ENCODE results near the gene IL32.

Gene IL32, protein sequence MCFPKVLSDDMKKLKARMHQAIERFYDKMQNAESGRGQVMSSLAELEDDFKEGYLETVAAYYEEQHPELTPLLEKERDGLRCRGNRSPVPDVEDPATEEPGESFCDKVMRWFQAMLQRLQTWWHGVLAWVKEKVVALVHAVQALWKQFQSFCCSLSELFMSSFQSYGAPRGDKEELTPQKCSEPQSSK

DNA sequence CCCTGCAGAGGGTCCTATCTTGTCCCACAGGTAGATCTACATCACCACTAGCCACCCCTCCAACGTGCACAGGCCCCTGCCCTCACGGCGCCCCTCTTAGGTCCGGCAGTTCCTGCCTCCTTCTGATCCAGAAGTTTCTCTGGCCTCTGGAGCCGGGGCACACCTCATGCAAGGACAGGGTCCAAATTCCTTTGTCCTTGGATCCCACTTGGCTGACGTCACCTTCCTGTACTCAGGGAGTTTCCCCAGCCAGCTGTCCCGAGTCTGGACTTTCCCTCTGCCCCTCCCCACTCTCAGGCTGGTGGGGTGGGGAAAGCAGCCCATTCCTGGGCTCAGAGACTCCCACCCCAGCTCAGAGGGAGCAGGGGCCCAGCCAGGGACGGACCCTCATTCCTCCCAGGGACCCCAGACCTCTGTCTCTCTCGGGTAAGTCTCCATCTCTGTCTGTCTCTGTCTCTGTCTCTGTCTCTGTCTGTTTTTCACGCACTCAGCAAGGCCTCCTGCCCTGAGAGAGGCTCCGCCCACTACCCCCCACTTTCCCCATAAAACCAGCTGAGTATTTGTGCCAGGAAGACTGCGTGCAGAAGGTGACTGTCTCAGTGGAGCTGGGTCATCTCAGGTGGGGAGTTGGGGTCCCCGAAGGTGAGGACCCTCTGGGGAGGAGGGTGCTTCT, at the start of gene IL32:
TSS of gene IL32 (plus strand) at position 572 of the 673 bp plus-strand sequence. CDS start 172 bp downstream, outside the sequence.
- in situ Hi-C loops (cut with HindIII; ENCODE audit: low sequenced_read_pairs), result no loop called here

DNA sequence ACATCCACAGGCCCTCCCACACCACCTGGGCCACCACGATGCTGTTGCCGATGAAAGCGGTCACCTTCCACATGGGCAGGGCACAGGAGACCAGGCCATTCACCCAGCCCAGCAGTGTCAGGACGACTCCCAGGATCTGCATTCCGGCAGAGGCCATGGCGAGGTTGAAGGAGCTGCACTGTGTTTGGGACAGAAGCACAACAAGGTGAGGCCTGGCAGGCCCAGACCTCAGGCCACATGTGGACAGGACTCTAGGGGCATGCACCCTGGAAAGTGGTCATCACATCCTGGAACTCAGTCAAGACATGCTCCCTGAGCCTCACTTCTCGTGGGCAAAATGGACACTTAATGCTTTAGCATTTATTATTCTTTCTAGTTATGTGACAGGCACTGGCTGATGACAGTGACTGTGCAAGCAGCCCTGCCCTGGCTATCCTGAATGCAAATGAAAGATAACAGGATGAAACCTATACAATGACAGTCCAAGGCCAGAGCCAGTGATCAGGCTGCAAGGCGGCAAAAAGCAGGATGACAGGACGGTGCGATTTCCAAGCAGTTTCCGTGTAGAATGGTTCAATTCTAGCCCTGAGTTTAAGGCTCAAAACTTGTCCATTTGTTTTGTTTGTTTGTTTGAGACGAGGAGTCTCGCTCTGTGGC, 49.4 kb upstream of the IL32 start:
- in situ Hi-C loops (cut with HindIII; ENCODE audit: low sequenced_read_pairs), result no loop called here

DNA sequence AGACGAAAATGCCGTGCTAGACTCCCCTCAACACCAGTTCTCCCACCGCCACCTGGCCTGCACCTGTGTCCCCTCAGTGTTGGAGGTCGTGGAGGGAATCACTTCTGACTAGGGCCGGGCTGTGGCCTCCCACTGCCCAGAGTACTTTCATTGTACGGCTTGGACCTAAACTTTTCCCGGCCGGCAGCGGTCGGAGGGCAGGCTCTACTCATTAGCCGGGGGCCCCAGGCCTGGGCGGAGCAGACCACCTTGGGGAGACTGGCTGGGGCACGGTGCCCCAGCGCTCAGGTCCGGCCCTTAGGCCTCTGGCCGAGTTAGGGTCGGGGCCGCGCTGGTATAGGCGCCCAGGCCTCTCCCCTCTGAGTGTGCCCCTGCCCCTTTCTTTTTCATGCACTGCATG, 48.1 kb upstream of the IL32 start:
- in situ Hi-C loops (cut with HindIII; ENCODE audit: low sequenced_read_pairs), result no loop called here

DNA sequence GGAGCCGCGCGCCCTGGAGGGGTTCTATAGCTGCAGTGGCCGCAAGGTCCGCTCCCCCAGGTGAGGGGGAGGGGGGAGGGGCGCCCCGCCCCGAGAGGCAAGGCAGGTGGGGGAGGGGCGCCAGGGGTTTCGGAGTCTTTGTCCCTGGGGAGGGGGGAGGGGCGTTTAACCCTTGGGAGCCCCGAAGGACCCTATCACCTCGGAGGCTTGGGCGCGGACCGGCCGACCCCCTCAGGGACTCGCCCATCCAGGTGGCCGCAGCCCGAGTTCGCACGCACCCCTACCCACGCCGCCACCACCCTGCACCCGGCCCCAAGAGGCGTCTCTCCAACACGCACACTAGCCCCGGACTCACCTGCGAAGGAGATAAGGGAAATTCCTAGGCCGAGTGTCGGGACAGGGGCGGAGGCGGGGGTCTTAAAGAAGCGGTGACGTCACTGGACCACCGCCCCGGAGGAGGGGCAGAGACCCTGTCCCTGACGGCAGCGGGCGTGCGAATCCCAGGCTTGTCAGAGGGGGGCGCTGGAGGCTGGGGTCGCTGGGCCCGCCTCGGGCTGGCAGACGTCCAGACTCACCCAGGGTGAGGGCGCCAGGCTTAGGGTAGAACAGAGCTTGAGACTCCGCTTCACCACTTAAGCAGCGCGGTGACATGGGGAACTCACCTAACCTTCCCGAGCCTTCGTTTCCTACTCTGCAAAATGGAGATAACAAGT, 47.5 kb upstream of the IL32 start, which contains the start of gene CLDN6:
TSS of gene CLDN6 (minus strand) at position 390 of the 713 bp plus-strand sequence. CDS start 2,162 bp downstream, outside the sequence.
- in situ Hi-C loops (cut with HindIII; ENCODE audit: low sequenced_read_pairs), result no loop called here

DNA sequence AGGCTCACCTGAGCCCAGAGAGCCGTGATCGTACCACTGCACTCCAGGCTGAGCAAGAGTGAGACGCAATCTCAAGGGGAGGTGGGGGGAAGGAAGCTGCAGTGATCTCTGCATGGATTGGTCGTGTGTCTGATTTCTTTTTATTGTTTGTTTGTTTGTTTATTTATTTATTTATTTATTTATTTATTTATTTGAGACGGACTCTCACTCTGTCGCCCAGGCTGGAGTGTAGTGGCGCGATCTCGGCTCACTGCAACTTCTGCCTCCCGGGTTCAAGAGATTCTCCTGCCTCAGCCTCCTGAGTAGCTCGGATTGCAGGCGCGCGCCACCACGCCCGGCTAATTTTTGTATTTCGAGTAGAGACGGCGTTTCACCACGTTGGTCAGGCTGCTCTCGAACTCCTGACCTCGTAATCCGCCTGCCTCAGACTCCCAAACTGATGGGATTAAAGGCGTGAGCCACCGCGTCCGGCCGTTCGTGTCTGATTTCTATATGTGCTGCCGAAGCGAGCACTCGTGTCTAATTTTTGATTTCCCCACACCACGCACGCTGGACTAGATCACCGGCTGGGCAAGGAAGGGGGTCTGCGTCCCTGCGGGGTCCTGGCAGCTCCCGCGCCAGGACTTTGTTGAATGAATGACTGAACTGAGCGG, 45.7 kb upstream of the IL32 start:
- in situ Hi-C loops (cut with HindIII; ENCODE audit: low sequenced_read_pairs), result no loop called here

DNA sequence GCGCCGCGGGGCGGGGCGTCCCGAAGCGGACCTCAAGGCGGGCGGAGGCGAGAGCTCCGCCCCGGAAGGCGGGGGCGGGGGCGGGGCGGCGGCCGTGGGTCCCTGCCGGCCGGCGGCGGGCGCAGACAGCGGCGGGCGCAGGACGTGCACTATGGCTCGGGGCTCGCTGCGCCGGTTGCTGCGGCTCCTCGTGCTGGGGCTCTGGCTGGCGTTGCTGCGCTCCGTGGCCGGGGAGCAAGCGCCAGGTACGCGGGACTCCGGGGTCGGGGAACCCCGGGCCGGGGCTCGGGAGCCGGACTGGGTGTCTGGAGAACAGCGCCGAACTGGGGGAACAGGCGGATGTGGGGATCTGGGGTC, 45.2 kb upstream of the IL32 start, which contains the start of gene TNFRSF12A:
TSS of gene TNFRSF12A (plus strand) at position 122 of the 357 bp plus-strand sequence. CDS start at position 152, 30 bp downstream.
- in situ Hi-C loops (cut with HindIII; ENCODE audit: low sequenced_read_pairs), result no loop called here

DNA sequence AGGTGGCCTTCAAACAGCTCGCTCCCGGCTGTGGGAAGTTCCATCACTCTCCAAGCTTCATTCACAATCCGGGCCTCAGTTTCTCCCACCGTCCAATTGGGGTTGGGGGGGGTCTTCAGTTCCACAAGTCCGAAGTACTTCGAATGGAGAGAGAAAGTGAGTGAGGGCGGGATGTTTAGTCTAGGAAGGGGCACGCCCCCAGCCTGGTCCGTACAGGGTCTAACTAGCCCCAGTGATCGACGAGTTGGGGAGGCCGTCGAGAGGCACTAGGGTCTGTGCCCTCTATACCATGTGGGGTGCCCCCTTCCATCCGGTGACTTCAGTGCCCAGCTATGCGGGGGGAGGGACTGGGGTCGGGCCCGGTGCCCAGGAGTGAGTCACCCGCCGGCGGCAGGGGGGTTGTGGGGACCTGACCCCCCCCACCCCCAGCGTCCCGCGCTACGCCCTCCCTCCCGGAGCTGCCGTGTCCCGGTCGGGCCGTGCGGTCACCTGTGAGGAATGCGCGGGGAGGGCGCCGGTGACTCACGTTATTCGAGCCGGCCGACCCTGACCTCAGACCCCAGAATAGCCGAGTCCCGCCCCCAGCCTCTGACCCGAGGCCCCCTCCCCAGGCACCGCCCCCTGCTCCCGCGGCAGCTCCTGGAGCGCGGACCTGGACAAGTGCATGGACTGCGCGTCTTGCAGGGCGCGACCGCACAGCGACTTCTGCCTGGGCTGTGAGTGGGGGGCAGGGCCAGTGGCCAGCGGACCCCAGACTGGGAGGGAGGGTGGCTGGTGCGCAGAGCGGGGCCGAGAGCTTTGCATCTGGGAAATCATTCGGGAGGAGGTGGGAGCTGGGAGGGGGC, 44.6 kb upstream of the IL32 start:
- in situ Hi-C loops (cut with HindIII; ENCODE audit: low sequenced_read_pairs), result no loop called here

DNA sequence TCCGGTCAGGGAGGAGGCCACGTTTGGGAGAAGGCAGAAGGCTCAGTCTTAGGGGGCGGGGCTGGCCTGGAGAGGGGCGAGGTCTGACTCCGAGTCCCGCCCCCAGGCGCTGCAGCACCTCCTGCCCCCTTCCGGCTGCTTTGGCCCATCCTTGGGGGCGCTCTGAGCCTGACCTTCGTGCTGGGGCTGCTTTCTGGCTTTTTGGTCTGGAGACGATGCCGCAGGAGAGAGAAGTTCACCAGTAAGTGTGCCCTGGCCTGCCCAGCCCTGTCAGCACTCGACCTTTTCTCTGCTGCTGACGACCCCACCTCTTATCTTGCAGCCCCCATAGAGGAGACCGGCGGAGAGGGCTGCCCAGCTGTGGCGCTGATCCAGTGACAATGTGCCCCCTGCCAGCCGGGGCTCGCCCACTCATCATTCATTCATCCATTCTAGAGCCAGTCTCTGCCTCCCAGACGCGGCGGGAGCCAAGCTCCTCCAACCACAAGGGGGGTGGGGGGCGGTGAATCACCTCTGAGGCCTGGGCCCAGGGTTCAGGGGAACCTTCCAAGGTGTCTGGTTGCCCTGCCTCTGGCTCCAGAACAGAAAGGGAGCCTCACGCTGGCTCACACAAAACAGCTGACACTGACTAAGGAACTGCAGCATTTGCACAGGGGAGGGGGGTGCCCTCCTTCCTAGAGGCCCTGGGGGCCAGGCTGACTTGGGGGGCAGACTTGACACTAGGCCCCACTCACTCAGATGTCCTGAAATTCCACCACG, 43.8 kb upstream of the IL32 start:
- in situ Hi-C loops (cut with HindIII; ENCODE audit: low sequenced_read_pairs), result no loop called here

DNA sequence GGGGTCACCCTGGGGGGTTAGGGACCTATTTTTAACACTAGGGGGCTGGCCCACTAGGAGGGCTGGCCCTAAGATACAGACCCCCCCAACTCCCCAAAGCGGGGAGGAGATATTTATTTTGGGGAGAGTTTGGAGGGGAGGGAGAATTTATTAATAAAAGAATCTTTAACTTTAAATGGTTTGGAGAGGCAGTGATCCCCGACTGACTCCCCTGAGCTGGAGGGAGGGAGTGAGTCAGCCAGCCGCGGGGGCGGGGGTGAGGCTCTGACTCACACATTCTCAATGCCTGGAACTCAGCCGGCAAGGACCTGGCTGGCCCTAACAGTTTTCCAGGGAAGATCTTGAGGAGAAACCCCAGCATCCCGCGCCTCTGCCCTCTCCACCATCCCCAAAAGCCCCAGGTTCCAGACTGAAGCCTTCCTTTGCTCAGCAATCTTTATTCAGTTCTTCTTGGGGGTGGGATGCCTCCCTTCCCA, 43.2 kb upstream of the IL32 start:
- in situ Hi-C loops (cut with HindIII; ENCODE audit: low sequenced_read_pairs), result no loop called here

DNA sequence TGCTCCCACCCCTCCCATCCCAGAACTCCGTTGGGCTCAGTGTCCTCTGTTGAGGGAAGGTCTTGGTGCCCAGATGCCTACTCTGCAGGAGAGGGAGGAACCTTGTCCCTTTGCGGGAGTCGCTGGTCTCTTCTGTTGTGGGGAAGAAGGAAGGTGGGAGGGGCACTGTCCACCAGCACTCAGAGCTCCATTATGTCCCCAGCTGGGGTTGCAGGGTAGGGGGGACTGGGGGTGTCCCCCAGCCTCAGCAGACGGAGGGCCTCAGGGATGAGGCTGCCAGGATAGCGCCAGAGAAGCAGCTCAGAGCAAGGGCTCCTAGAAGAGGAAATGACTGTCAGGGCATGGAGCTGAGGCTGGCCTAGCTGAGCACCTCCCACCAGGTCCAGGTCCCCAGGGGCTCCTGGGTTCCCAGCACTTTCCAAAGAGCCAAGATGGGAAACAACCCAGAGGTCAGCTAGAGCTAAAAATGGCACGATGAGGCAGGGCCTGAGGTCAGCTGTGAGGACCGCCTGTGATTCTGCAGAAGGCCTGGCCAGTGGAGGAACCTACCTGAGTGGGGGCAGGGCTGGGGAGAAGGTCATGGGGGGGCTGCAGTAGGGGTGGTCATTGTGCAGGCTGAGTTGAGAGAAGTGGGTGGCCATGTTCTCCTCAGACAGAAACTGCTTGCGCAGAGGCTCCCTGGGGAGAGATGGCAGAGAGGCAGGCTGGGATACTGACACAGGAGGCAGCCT, 42.6 kb upstream of the IL32 start:
- in situ Hi-C loops (cut with HindIII; ENCODE audit: low sequenced_read_pairs), result no loop called here

DNA sequence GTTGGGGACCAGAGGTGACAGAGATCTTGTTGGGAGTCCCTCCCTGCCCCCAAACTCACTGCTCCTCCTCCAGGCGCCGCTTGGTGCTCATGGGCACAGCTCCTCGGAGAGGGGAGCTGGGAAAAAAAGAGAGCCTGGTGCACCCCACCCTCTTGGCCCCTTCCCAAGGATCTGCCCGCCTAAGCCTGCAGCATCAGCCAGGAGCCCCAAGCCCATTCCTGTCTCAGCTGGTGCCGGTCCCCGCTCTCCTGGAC, 42.1 kb upstream of the IL32 start:
- in situ Hi-C loops (cut with HindIII; ENCODE audit: low sequenced_read_pairs), result no loop called here

DNA sequence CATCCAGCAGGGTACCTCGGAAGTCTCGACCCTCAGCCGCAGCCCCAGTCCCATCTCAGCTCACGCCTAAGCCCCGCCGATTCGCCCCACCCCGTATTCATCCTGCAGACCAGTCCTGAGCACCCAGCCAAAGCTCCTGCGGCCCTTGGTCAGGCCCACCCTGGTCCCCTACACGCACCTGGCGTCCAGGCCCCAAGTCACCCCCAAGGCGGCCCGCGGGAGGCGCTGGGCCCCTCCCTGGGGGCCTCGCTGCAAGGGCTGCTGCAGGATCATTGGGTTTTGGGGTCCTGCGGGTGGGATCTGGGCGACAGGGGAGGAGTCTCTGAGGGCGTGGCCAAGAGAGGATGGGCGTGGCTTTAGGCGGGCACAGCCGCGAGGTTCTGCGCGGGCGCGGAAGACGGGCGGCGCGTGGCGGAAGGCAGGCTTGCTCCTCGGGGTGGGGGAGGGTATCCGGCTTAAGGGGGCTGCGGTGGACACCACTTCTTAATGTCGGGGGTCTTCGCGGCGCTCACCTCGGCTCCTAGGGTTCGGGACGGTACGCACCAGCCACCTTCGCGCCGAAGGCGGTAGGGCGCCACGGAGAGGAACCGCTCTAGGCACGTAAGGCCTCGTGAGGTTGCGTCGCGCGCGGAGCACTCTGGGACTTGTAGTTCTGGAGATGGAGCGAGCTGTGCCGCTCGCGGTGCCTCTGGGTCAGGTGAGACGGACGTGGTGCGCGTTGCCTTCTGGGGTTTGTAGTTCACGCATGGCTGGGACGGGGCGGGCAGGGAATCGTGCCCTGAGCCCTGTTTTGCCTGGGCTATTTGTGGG, 41.6 kb upstream of the IL32 start, which contains the start of the genes HCFC1R1 and THOC6:
TSS of gene HCFC1R1 (minus strand) at position 274 of the 810 bp plus-strand sequence. CDS start at position 273, 1 bp downstream.
TSS of gene THOC6 (plus strand) at position 367 of the 810 bp plus-strand sequence. CDS start at position 659, 292 bp downstream.
- in situ Hi-C loops (cut with HindIII; ENCODE audit: low sequenced_read_pairs), result no loop called here

DNA sequence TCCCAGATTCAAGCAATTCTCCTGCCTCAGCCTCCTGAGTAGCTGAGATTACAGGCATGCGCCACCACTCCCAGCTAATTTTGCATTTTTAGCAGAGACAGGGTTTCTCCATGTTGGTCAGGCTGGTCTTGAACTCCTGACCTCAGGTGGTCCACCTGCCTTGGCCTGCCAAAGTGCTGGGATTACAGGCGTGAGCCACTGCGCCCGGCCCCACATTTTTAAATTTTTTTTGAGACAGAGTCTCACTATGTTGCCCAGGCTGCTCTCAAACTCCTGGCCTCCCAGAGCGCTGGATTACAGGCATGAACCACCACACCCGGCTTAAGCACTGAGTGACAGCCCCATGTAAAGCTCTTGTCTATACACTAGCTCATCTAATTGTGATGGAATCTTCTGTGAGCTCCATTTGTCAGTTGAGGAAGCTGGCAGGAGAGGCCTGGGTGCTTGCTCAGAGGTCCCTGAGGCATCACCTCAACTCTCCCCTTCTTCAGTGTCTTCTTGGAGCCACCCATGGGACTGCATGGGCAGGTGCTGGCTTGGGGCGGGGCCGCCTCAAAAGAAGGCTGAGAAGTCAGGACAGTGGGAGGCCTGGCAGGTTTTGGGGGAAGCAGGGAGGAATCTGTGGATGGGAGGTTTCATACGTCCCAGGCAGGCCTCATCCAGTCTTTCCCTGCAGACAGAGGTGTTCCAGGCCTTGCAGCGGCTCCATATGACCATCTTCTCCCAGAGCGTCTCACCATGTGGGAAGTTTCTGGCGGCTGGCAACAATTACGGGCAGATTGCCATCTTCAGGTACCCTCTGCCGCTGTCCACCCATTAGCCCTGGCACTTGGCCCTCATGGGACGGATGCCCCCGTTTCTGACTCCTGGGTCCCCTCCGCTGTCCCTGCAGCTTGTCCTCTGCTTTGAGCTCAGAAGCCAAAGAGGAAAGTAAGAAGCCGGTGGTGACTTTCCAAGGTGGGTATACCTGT, 40.1 kb upstream of the IL32 start:
- in situ Hi-C loops (cut with HindIII; ENCODE audit: low sequenced_read_pairs), result no loop called here

DNA sequence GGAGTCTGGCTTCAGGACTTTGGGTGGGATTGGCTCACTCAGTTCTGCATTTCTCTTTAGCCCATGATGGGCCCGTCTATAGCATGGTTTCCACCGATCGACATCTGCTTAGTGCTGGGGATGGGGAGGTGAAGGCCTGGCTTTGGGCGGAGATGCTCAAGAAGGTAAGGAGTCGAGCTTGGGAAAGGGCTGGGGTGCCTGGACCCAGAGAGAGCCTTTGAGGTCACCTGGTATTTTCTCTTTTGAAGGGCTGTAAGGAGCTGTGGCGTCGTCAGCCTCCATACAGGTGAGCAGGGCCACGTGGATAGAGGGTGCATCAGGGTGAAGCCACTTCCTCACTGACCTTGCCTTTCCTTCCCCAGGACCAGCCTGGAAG, 39.4 kb upstream of the IL32 start:
- in situ Hi-C loops (cut with HindIII; ENCODE audit: low sequenced_read_pairs), result no loop called here

DNA sequence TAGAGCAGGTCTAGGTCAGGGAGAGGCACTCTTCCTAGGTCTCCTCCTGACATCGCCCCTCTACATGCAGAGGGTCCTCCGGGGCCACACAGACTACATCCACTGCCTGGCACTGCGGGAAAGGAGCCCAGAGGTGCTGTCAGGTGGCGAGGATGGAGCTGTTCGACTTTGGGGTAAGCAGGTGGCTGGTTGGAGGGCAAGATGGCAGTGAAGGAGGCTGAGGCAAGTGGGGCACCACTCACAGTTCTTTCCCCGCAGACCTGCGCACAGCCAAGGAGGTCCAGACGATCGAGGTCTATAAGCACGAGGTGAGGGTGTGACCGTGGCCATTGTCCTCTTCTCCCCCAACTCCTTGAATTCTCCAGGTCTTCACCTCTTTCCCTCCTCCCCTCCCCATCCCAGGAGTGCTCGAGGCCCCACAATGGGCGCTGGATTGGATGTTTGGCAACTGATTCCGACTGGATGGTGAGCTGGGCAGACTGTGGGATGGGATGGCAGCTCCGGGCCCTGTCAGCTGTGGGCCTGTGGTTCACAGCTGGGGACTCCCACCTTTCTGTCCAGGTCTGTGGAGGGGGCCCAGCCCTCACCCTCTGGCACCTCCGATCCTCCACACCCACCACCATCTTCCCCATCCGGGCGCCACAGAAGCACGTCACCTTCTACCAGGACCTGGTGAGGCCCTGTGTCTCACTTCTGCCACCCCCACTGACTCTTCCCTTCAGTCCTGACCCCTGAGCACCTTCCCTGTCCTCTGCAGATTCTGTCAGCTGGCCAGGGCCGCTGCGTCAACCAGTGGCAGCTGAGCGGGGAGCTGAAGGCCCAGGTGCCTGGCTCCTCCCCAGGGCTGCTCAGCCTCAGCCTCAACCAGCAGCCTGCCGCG, 38.6 kb upstream of the IL32 start:
- in situ Hi-C loops (cut with HindIII; ENCODE audit: low sequenced_read_pairs), result no loop called here

DNA sequence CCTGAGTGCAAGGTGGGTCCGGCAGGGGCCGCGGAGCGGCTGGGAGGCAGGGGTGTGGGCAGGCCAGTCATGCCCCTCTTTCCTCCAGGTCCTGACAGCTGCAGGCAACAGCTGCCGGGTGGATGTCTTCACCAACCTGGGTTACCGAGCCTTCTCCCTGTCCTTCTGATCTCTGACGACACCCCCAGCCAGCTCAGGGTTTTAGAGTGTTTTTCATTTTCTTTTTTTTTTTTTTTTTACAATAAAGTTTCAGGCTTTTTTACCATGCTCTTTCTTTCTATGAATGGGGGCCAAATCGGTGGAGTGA, 38.0 kb upstream of the IL32 start:
- in situ Hi-C loops (cut with HindIII; ENCODE audit: low sequenced_read_pairs), result no loop called here
